Left lung (tissue), 10 donors: ENCODE data around the gene DAAM2. TPM values are rescaled to one million over a fixed set of nuclear protein-coding genes. Genes with fewer than 3 reads are reported as not detected.

Experiments
- ATAC-seq: fragments of 200-7000 bp; cut with Tn5 transposase; one replicate; pipeline ENCODE4 v1.9.1; 2020; ENCODE audit warnings: moderate library complexity
- DNase-seq, 4 donors: peaks; one replicate each; pipeline ENCODE4 v3.0.0-alpha.2; 2013 to 2020
- H3K27ac ChIP-seq, 2 donors: fragments of 200-600 bp; sonication (generic) in 1 of 2; one replicate each; pipeline versions ENCODE4 v1.5.0 to v1.8.0; 2020 to 2021
- H3K27me3 ChIP-seq, 2 donors: fragments of 200-600 bp; sonication (generic) in 1 of 2; one replicate each; pipeline versions ENCODE4 v1.5.0 to v1.8.0; 2020 to 2021
- H3K36me3 ChIP-seq, 2 donors: fragments of 200-600 bp; sonication (generic) in 1 of 2; one replicate each; pipeline versions ENCODE4 v1.5.0 to v1.8.0; 2020 to 2021
- H3K4me1 ChIP-seq, 2 donors: fragments of 200-600 bp; one replicate each; pipeline ENCODE4 v1.8.0; 2021
- H3K4me3 ChIP-seq, 2 donors: fragments of 200-600 bp; sonication (generic) in 1 of 2; one replicate each; pipeline versions ENCODE4 v1.5.0 to v1.8.0; 2020 to 2021; ENCODE audit warnings: mild to moderate bottlenecking in 1 of 2
- H3K9me3 ChIP-seq, 2 donors: fragments of 200-600 bp; sonication (generic) in 1 of 2; one replicate each; pipeline versions ENCODE4 v1.5.0 to v1.8.0; 2020 to 2021
- CTCF ChIP-seq, 2 donors: fragments of 200-600 bp; sonication (generic) in 1 of 2; IDR thresholded peaks; one replicate each; pipeline versions ENCODE4 v1.5.0 to v1.8.0; 2021; ENCODE audit warnings: antibody characterized with exemption in 2 of 2
- intact Hi-C, 2 donors: fragments of 100-400 bp; cut with DNase I; formaldehyde crosslinking; loops; one replicate each; pipeline versions ENCODE4 v1.11.2 to v1.14.2; 2022
- polyA plus RNA-seq, 6 donors: library from polyadenylated mRNA; unstranded; fragments of 120-200 nt; gene quantifications; one replicate each; pipeline ENCODE4 v1.2.1, GENCODE V29; 2013; ENCODE audit not compliant: insufficient read length in 6 of 6
- total RNA-seq, 2 donors: library from RNA; stranded (reverse); fragmentation: NEBNext Ultra II Directional; extraction: Animal tissue kit (Norgen Biotek cat#: 25700); gene quantifications; one replicate each; pipeline ENCODE4 v1.2.1, GENCODE V29; 2021
- donor health status: DM: no; HTN: yes; CAD: no.
- donor health status: DM: no; HTN: no; CAD: no.

DAAM2 gene
- total and polyA plus RNA-seq, 8 donors, result 28.8 to 67.6 (median 39.9) TPM

GRCh38 chr6:39765508-39766065 lies 26.6 kb upstream of the DAAM2 start:
- Histone ChIP-seq H3K4me1 (no peaks in the 10 kb centered on the region), H3K27ac (no peak overlapping the region), H3K9me3 (no peaks in the 10 kb centered on the region), H3K4me3 (no peak overlapping the region), H3K36me3 (no peaks in the 10 kb centered on the region), H3K27me3 (no peaks in the 10 kb centered on the region)
- no peak for TF ChIP-seq CTCF (IDR thresholded peaks at IDR 0.05)
- no peak for DNase-seq
- ATAC-seq, result no peak
- intact Hi-C loops, result no loop called here

- H3K27me3 ChIP-seq, result no peaks in the 10 kb centered on the region
- DNase-seq (no peak), ATAC-seq (no peak)
- no peak overlapping the region for H3K4me3 ChIP-seq
- no peak overlapping the region for H3K27ac ChIP-seq
- intact Hi-C loops, result no loop called here
- H3K9me3 ChIP-seq, result no peaks in the 10 kb centered on the region
- H3K4me1 ChIP-seq, result no peaks in the 10 kb centered on the region
- no peaks in the 10 kb centered on the region for H3K36me3 ChIP-seq
- no peak for TF ChIP-seq CTCF (IDR thresholded peaks at IDR 0.05)
Measured at GRCh38 chr6:39769012-39769411, 23.2 kb upstream of the DAAM2 start.

GRCh38 chr6:39770446-39770845 lies 21.7 kb upstream of the DAAM2 start:
- no peak for DNase-seq
- Histone ChIP-seq H3K9me3 (no peaks in the 10 kb centered on the region), H3K27me3 (no peaks in the 10 kb centered on the region), H3K27ac (no peak overlapping the region), H3K36me3 (no peaks in the 10 kb centered on the region), H3K4me3 (no peak overlapping the region), H3K4me1 (no peaks in the 10 kb centered on the region)
- TF ChIP-seq CTCF (IDR thresholded peaks at IDR 0.05), result no peak
- intact Hi-C loops, result no loop called here
- no peak for ATAC-seq

- intact Hi-C loops, result no loop called here
- Histone ChIP-seq H3K4me3 (no peak overlapping the region), H3K36me3 (no peaks in the 10 kb centered on the region), H3K4me1 (no peaks in the 10 kb centered on the region), H3K27ac (no peak overlapping the region), H3K27me3 (no peaks in the 10 kb centered on the region), H3K9me3 (no peaks in the 10 kb centered on the region)
- DNase-seq (no peak), ATAC-seq (no peak)
- TF ChIP-seq CTCF (IDR thresholded peaks at IDR 0.05), result no peak
Measured at GRCh38 chr6:39772559-39773273, 19.5 kb upstream of the DAAM2 start.

- H3K4me3 ChIP-seq, result no peak overlapping the region
- H3K4me1 ChIP-seq, result no peaks in the 10 kb centered on the region
- H3K9me3 ChIP-seq, result no peaks in the 10 kb centered on the region
- no peaks in the 10 kb centered on the region for H3K27me3 ChIP-seq
- no peak for TF ChIP-seq CTCF (IDR thresholded peaks at IDR 0.05)
- no peaks in the 10 kb centered on the region for H3K36me3 ChIP-seq
- no peak overlapping the region for H3K27ac ChIP-seq
- no peak for ATAC-seq
- no peak for DNase-seq
- intact Hi-C loops, result no loop called here
Measured at GRCh38 chr6:39773782-39774181, 18.4 kb upstream of the DAAM2 start.
